HepG2 (cell line): ENCODE results near the gene COL2A1. TPM values are rescaled to one million over a fixed set of nuclear protein-coding genes. Genes with fewer than 3 reads are reported as not detected.

ENCODE experiments used
- FOXP4 ChIP-seq: sonication (generic); formaldehyde crosslinking; IDR thresholded peaks from 2 replicates; pipeline ENCODE4 v1.4.0; 2020; ENCODE audit warnings: missing genetic modification reagents
- MXI1 ChIP-seq: IDR thresholded peaks from 3 replicates; pipeline ENCODE4 v1.6.1; 2012; ENCODE audit warnings: low read depth, low read length, inconsistent platforms, borderline replicate concordance
- NBN ChIP-seq: fragments of 450-650 bp; conservative IDR thresholded peaks from 2 replicates; pipeline ENCODE4 v1.6.1; 2017
- PAWR ChIP-seq: sonication (generic); formaldehyde crosslinking; IDR thresholded peaks from 2 replicates; pipeline ENCODE4 v1.4.0; 2020; ENCODE audit warnings: missing genetic modification reagents, mild to moderate bottlenecking, borderline replicate concordance
- SOX13 ChIP-seq, 3 experiments: fragments of 450-650 bp in 1 of 3; sonication (generic) in 1 of 3; formaldehyde crosslinking in 1 of 3; IDR thresholded peaks in 2 of 3; conservative IDR thresholded peaks in 1 of 3; 2 replicates each; pipeline versions ENCODE4 v1.5.0 to v1.6.1; 2016 to 2020; ENCODE audit warnings: antibody characterized with exemption in 1 of 3, mild to moderate bottlenecking in 1 of 3, missing compliant biosample characterization in 1 of 3, missing genetic modification reagents in 1 of 3, moderate library complexity in 1 of 3
- ZNF274 ChIP-seq: sonication (generic); formaldehyde crosslinking; IDR thresholded peaks from 2 replicates; pipeline ENCODE4 v1.5.1; 2020; ENCODE audit warnings: mild to moderate bottlenecking, missing genetic modification reagents
- ZNF652 ChIP-seq: IDR thresholded peaks from 2 replicates; pipeline ENCODE4 v1.6.1; 2016; ENCODE audit warnings: low read depth, borderline replicate concordance
- ZNF687 ChIP-seq: sonication (generic); formaldehyde crosslinking; IDR thresholded peaks from 2 replicates; pipeline ENCODE4 v1.5.1; 2020; ENCODE audit warnings: mild to moderate bottlenecking, missing genetic modification reagents, moderate library complexity
- polyA plus RNA-seq, 8 experiments: library from polyadenylated mRNA; depleted of rRNA in 3 of 8; stranded (reverse) in 7 of 8; unstranded in 1 of 8; fragments of >200 nt; fragmentation: Illumina TruSeq in 4 of 8; extraction: Trizol in 4 of 8; gene quantifications; 2 replicates each; pipeline versions ENCODE4 v1.2.1 to v1.2.3, GENCODE V29; 2011 to 2016; ENCODE audit warnings: low read depth in 4 of 8, missing spikeins in 1 of 8, mixed read lengths in 1 of 8; ENCODE audit not compliant: insufficient read depth in 1 of 8
- total RNA-seq, 5 experiments: library from RNA; depleted of rRNA; stranded (reverse); fragments of >200 nt; fragmentation: Illumina TruSeq; extraction: Trizol; gene quantifications; 2 replicates each; pipeline ENCODE4 v1.2.3, GENCODE V29; 2016; ENCODE audit warnings: low read depth in 1 of 5
- TF ChIP-seq, protein P1 (sequence below): IDR thresholded peaks from 2 replicates; pipeline ENCODE4 v1.6.1; 2016
- TF ChIP-seq, protein P2 (sequence below): sonication (generic); formaldehyde crosslinking; IDR thresholded peaks from 2 replicates; pipeline ENCODE4 v1.4.0; 2020; ENCODE audit warnings: missing genetic modification reagents, mild to moderate bottlenecking, borderline replicate concordance
- TF ChIP-seq, protein P3 (sequence below): sonication (generic); formaldehyde crosslinking; IDR thresholded peaks from 2 replicates; pipeline ENCODE4 v1.9.0; 2022; ENCODE audit warnings: low read depth, missing genetic modification reagents

The COL2A1 gene
- total and polyA plus RNA-seq, 2 of the 13 experiments (the other 11 are each of a cell fraction or from before 2014, with no cell fraction given), result 7.4 to 38.3 TPM

- TF ChIP-seq, protein P1, sequence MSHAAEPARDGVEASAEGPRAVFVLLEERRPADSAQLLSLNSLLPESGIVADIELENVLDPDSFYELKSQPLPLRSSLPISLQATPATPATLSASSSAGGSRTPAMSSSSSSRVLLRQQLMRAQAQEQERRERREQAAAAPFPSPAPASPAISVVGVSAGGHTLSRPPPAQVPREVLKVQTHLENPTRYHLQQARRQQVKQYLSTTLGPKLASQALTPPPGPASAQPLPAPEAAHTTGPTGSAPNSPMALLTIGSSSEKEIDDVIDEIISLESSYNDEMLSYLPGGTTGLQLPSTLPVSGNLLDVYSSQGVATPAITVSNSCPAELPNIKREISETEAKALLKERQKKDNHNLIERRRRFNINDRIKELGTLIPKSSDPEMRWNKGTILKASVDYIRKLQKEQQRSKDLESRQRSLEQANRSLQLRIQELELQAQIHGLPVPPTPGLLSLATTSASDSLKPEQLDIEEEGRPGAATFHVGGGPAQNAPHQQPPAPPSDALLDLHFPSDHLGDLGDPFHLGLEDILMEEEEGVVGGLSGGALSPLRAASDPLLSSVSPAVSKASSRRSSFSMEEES (CRISPR knock-in tag), result peak; percentile 22; the same call in 1 of the 2 replicates
- TF ChIP-seq FOXP4 (0 out of 2 replicates have a peak, but pooled peaks have one; percentile 34), ZNF274 (CRISPR knock-in tag) (no peak), NBN (no peak), ZNF687 (CRISPR knock-in tag) (peak; percentile 19; the same call in 1 of the 2 replicates), SOX13 (IDR thresholded peaks at IDR 0.05) (no peak), SOX13 (CRISPR knock-in tag; conservative IDR thresholded peaks at IDR 0.05 in 1 of 2, IDR thresholded peaks at IDR 0.05 in 1 of 2) (0 out of 4 replicates have a peak, but pooled peaks of 1 of the 2 experiments have one; percentile 14), ZNF652 (CRISPR knock-in tag) (no peak), PAWR (CRISPR knock-in tag) (no peak), MXI1 (0 out of 3 replicates have a peak, but pooled peaks have one; percentile 23)
- TF ChIP-seq, protein P2, sequence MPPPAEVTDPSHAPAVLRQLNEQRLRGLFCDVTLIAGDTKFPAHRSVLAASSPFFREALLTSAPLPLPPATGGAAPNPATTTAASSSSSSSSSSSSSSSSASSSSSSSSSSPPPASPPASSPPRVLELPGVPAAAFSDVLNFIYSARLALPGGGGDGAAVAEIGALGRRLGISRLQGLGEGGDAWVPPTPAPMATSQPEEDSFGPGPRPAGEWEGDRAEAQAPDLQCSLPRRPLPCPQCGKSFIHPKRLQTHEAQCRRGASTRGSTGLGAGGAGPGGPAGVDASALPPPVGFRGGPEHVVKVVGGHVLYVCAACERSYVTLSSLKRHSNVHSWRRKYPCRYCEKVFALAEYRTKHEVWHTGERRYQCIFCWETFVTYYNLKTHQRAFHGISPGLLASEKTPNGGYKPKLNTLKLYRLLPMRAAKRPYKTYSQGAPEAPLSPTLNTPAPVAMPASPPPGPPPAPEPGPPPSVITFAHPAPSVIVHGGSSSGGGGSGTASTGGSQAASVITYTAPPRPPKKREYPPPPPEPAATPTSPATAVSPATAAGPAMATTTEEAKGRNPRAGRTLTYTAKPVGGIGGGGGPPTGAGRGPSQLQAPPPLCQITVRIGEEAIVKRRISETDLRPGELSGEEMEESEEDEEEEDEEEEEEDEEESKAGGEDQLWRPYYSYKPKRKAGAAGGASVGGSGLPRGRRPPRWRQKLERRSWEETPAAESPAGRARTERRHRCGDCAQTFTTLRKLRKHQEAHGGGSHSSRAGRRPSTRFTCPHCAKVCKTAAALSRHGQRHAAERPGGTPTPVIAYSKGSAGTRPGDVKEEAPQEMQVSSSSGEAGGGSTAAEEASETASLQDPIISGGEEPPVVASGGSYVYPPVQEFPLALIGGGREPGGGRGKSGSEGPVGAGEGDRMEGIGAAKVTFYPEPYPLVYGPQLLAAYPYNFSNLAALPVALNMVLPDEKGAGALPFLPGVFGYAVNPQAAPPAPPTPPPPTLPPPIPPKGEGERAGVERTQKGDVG (CRISPR knock-in tag), result no peak
- TF ChIP-seq, protein P3, sequence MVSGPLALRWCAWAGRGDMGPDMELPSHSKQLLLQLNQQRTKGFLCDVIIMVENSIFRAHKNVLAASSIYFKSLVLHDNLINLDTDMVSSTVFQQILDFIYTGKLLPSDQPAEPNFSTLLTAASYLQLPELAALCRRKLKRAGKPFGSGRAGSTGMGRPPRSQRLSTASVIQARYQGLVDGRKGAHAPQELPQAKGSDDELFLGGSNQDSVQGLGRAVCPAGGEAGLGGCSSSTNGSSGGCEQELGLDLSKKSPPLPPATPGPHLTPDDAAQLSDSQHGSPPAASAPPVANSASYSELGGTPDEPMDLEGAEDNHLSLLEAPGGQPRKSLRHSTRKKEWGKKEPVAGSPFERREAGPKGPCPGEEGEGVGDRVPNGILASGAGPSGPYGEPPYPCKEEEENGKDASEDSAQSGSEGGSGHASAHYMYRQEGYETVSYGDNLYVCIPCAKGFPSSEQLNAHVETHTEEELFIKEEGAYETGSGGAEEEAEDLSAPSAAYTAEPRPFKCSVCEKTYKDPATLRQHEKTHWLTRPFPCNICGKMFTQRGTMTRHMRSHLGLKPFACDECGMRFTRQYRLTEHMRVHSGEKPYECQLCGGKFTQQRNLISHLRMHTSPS (CRISPR knock-in tag), result no peak
Observed at GRCh38 chr12:47935184-47935583, 69.1 kb downstream of the COL2A1 start (continued).
